T1000 (cell line): ENCODE results near the gene OR5K4.

Experiments
- DNase-seq: peaks from one replicate; lab custom pipeline; 2025; ENCODE audit warnings: mixed read lengths; lab: John Stamatoyannopoulos, UW

OR5K4 gene

GRCh38 chr3:98353554-98353953, at the start of gene OR5K4:
Gene OR5K4, plus strand, starts transcription at chr3:98353854. Its CDS starts 0 bp downstream, at chr3:98353854.
- DNase-seq = no peak

GRCh38 chr3:98322101-98322500, 31.6 kb upstream of the OR5K4 start:
- DNase-seq = no peak

GRCh38 chr3:98322686-98323085, 31.0 kb upstream of the OR5K4 start:
- no peak for DNase-seq

- no peak for DNase-seq
These were observed 30.2 kb upstream of the OR5K4 start for GRCh38 chr3:98323425-98323824.

GRCh38 chr3:98325055-98325454, 28.6 kb upstream of the OR5K4 start:
- no peak for DNase-seq

- DNase-seq = no peak
These were observed 27.4 kb upstream of the OR5K4 start for GRCh38 chr3:98326105-98326893.

- DNase-seq = no peak
These were observed 26.7 kb upstream of the OR5K4 start for GRCh38 chr3:98326945-98327344.

GRCh38 chr3:98328933-98329332, 24.7 kb upstream of the OR5K4 start:
- no peak for DNase-seq

- DNase-seq = no peak
These were observed 24.1 kb upstream of the OR5K4 start for GRCh38 chr3:98329392-98330124.

GRCh38 chr3:98331329-98331728, 22.3 kb upstream of the OR5K4 start:
- DNase-seq = no peak

GRCh38 chr3:98333989-98334606, 19.6 kb upstream of the OR5K4 start:
- DNase-seq = no peak

- no peak for DNase-seq
These were observed 14.6 kb upstream of the OR5K4 start for GRCh38 chr3:98339031-98339430.

GRCh38 chr3:98341758-98342157, 11.9 kb upstream of the OR5K4 start:
- DNase-seq = no peak

GRCh38 chr3:98343647-98344507, 9.8 kb upstream of the OR5K4 start:
- no peak for DNase-seq

GRCh38 chr3:98350082-98350481, 3.6 kb upstream of the OR5K4 start:
- no peak for DNase-seq

- DNase-seq = no peak
These were observed 5.6 kb downstream of the OR5K4 start for GRCh38 chr3:98359250-98359649.

- no peak for DNase-seq
These were observed 6.5 kb downstream of the OR5K4 start for GRCh38 chr3:98359993-98360675.

GRCh38 chr3:98360681-98361080, 7.0 kb downstream of the OR5K4 start:
- no peak for DNase-seq

- DNase-seq = no peak
These were observed 7.6 kb downstream of the OR5K4 start for GRCh38 chr3:98361289-98361688.

GRCh38 chr3:98367464-98368246, 14.0 kb downstream of the OR5K4 start:
- no peak for DNase-seq

GRCh38 chr3:98371186-98371585, 17.5 kb downstream of the OR5K4 start:
- DNase-seq = no peak
